NB4 (cell line): ENCODE measurements around the gene SFXN2.

ENCODE experiments used
- MAX ChIP-seq: IDR thresholded peaks from 2 replicates; pipeline ENCODE4 v1.6.1; 2011; ENCODE audit warnings: low read depth, low read length
- MYC ChIP-seq: IDR thresholded peaks from 2 replicates; pipeline ENCODE4 v1.6.1; 2011; ENCODE audit warnings: low read depth, low read length
- POLR2A ChIP-seq: IDR thresholded peaks from 2 replicates; pipeline ENCODE4 v1.6.1; 2011; ENCODE audit warnings: mild to moderate bottlenecking; ENCODE audit not compliant: insufficient read length; ENCODE audit errors: extremely low read depth
- TF ChIP-seq, protein P1 (sequence below): IDR thresholded peaks from one replicate; pipeline ENCODE4 v1.5.1; 2012; ENCODE audit warnings: low read depth, low read length

GRCh38 chr10:102670065-102670670, 44.3 kb upstream of the SFXN2 start:
- TF ChIP-seq, protein P1, sequence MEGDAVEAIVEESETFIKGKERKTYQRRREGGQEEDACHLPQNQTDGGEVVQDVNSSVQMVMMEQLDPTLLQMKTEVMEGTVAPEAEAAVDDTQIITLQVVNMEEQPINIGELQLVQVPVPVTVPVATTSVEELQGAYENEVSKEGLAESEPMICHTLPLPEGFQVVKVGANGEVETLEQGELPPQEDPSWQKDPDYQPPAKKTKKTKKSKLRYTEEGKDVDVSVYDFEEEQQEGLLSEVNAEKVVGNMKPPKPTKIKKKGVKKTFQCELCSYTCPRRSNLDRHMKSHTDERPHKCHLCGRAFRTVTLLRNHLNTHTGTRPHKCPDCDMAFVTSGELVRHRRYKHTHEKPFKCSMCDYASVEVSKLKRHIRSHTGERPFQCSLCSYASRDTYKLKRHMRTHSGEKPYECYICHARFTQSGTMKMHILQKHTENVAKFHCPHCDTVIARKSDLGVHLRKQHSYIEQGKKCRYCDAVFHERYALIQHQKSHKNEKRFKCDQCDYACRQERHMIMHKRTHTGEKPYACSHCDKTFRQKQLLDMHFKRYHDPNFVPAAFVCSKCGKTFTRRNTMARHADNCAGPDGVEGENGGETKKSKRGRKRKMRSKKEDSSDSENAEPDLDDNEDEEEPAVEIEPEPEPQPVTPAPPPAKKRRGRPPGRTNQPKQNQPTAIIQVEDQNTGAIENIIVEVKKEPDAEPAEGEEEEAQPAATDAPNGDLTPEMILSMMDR = no peak
- TF ChIP-seq POLR2A = no peak
- TF ChIP-seq MAX = no peak
- no peak for TF ChIP-seq MYC
